ENCODE measurements around the gene OR10A5. TPM values are rescaled to one million over a fixed set of nuclear protein-coding genes. Genes with fewer than 3 reads are reported as not detected.

Gene OR10A5
- total and polyA plus RNA-seq, 2 of the 8 experiments (the other 6 are each of a cell fraction or from before 2014, with no cell fraction given): not detected

- Histone ChIP-seq H3K9me3 (ENCODE audit: insufficient read depth in 2 of 2, low read depth in 1 of 2, low read length in 1 of 2) (no peaks in the 10 kb centered on the region; a peak in 2 of 4 replicates), H4K20me1 (replicated peaks in 1 of 2; ENCODE audit: control insufficient read depth in 1 of 2, insufficient read depth in 2 of 2, low read length in 2 of 2) (no peaks in the 10 kb centered on the region), H3K36me3 (ENCODE audit: control insufficient read depth in 2 of 4, insufficient read depth in 4 of 4, low read length in 3 of 4) (no peaks in the 10 kb centered on the region), H3K56ac (replicated peaks; ENCODE audit: insufficient read length, low read depth, low read length) (no peak overlapping the region), H3K27me3 (replicated peaks in 1 of 4; ENCODE audit: control insufficient read depth in 3 of 4, extremely low read depth in 1 of 4, insufficient read depth in 3 of 4, low read length in 3 of 4) (no peaks in the 10 kb centered on the region), H2AK5ac (ENCODE audit: low read depth, low read length) (no peak overlapping the region), H2BK20ac (ENCODE audit: low read length) (no peak overlapping the region), H3K4me1 (replicated peaks in 1 of 4; ENCODE audit: control insufficient read depth in 3 of 4, insufficient read depth in 4 of 4, low read length in 3 of 4) (no peaks in the 10 kb centered on the region), H3K4me2 (ENCODE audit: insufficient read depth in 1 of 2, low read depth in 2 of 2, low read length in 2 of 2) (no peak overlapping the region), H2AFZ (ENCODE audit: low read length) (no peak overlapping the region), H3K4ac (replicated peaks; ENCODE audit: insufficient read length, low read depth, low read length) (no peak overlapping the region), H2BK12ac (ENCODE audit: low read depth, low read length) (no peak overlapping the region), H3K79me2 (ENCODE audit: control insufficient read depth in 1 of 2, insufficient read depth in 2 of 2, low read length in 2 of 2) (no peaks in the 10 kb centered on the region), H4K91ac (replicated peaks; ENCODE audit: insufficient read length, low read length) (no peak overlapping the region), H3K23ac (ENCODE audit: insufficient read length) (no peak overlapping the region), H3K9ac (replicated peaks in 1 of 4; ENCODE audit: extremely low read depth in 1 of 4, low read depth in 3 of 4, low read length in 3 of 4) (no peak overlapping the region; a peak in 1 of 7 replicates), H3K79me1 (ENCODE audit: low read depth, low read length) (no peaks in the 10 kb centered on the region), H3K23me2 (ENCODE audit: low read depth, low read length) (no peaks in the 10 kb centered on the region), H4K8ac (ENCODE audit: extremely low read depth, insufficient read depth, low read length) (no peak overlapping the region), H2BK120ac (replicated peaks; ENCODE audit: low read depth, low read length) (no peak overlapping the region), H4K5ac (ENCODE audit: insufficient read length, low read depth, low read length) (no peak overlapping the region), H3K4me3 (ENCODE audit: extremely low read depth in 1 of 4, insufficient read depth in 2 of 4, low read depth in 3 of 4, low read length in 4 of 4) (no peak overlapping the region), H3K14ac (ENCODE audit: insufficient read length) (no peak overlapping the region), H3K18ac (ENCODE audit: extremely low read depth, low read length) (no peak overlapping the region), H2BK5ac (ENCODE audit: low read depth, low read length) (no peak overlapping the region), H2BK15ac (ENCODE audit: low read length) (no peak overlapping the region), H3K27ac (ENCODE audit: low read depth, low read length) (no peak overlapping the region)
- CTCF ChIA-PET (ENCODE audit: partially characterized antibody): no interaction called here
- no peak for DNase-seq (ENCODE audit: low read depth in 1 of 2, low spot score in 2 of 2)
- POLR2A ChIA-PET (ENCODE audit: partially characterized antibody): no interaction called here
- FAIRE-seq: no peak
- WGBS, 2 experiments (ENCODE audit: extremely low coverage in 1 of 2, insufficient coverage in 1 of 2, insufficient read length in 1 of 2, insufficient replicate concordance in 2 of 2, low coverage in 1 of 2, low lambda C conversion rate in 2 of 2, missing lambda C conversion rate in 1 of 2): 89% methylated on average over 3 of the region's 3 CpGs; no CpG with 5 or more reads in 1 of the 2 experiments
- no peak for TF ChIP-seq SIN3A (conservative IDR thresholded peaks at IDR 0.05 in 1 of 2, IDR thresholded peaks at IDR 0.05 in 1 of 2; ENCODE audit: low read depth in 1 of 2, low read length in 2 of 2)
- TF ChIP-seq KDM5A (IDR thresholded peaks at IDR 0.05; ENCODE audit: low read length): no peak
- no peak for TF ChIP-seq BRCA1 (IDR thresholded peaks at IDR 0.05; ENCODE audit: low read depth, low read length)
- no peak for TF ChIP-seq CREB1 (IDR thresholded peaks at IDR 0.05)
Measured at GRCh38 chr11:6876914-6877313, 31.4 kb downstream of the OR10A5 start.

Measured in H1 (cell line).